HG03175 (cell line): Measurements from ENCODE around the gene HSDL2.
"Not testable (repeated sequence)": the region's sequence is repeated elsewhere in the genome, so short reads cannot be mapped to it uniquely, and the experiment has no call there.

Source experiments
- ATAC-seq: cut with Tn5 transposase; IDR thresholded peaks from one replicate; pipeline ENCODE4 v1.9.1; 2021; ENCODE audit warnings: mild to moderate bottlenecking, moderate library complexity; ENCODE audit not compliant: unreplicated experiment

The HSDL2 gene

DNA sequence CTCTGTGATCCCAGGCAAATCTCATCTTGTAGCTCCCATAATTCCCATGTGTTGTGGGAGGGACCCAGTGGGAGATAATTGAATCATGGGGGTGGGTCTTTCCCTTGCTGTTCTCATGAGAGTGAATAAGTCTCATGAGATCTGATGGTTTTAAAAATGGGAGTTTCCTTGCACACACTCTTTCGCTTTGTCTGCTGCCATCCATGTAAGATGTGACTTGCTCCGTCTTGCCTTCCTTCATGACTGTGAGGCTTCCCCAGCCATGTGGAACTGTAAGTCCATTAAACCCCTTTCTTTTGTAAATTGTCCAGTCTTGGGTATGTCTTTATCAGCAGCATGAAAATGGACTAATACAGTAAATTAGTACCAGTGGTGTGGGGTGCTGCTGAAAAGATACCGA lies 14.7 kb upstream of the HSDL2 start:
- ATAC-seq: not testable (repeated sequence)

- ATAC-seq: no peak
These were observed 13.3 kb upstream of the HSDL2 start for GRCh38 chr9:112366591-112366990.

- no peak for ATAC-seq
These were observed 12.4 kb upstream of the HSDL2 start for GRCh38 chr9:112367465-112367864.

- no peak for ATAC-seq
These were observed 10.1 kb upstream of the HSDL2 start for GRCh38 chr9:112369817-112370216.

DNA sequence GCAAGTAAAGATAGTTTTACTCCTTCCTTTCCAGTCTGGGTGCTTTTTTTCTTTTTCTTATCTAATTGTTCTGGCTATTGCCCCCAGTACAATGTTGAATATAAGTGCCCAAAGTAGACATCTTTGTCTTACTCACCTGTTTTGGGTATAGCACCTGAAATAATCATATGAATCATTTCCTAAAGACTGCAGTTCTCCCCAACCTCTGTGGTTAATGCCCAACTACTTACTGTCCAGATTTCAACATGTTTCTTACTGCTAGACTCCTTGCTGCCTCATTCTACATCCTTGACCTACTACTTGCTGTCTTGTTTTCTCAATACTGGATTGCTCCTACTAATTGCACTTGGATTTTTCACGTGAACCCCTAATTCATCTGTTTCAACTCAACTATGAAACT lies 8.8 kb upstream of the HSDL2 start:
- no peak for ATAC-seq

DNA sequence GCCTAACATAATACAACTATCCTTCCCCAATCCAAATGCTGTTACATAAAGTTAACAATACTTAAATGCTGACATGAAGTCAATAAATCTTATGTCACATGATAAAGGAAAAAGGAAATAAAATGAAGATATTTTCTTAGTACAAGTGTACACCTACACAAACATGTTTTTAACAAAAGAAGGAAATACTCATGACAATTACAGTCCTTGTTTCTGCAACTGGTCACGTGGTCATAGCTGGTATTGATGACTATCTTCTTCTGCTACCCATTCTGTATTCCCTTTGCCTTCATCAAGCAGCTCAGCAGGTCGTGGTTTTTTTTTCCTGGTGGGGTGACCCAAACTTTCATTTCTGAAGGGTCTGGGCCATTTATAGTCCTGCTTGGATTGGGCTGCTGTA lies 6.2 kb upstream of the HSDL2 start:
- ATAC-seq: not testable (repeated sequence)

DNA sequence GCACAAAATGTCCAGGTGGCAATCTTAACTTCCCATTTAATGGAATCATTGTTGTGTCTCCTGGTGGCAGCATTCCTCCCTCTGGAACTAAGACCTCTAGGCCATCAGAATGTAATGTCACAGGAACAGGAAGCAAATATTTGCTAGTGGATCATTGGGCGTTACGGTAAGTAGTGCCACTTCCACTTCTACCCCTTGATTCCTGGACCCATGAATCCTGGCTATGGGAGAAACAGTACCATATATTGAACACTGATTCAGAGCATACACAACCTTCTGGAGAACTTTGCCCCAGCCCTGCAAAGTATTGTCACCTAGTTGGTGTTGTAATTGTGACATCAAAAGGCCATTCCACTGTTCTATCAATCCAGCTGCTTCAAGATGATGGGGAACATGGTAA lies 5.7 kb upstream of the HSDL2 start:
- ATAC-seq: not testable (repeated sequence)

GRCh38 chr9:112375361-112375760 lies 4.5 kb upstream of the HSDL2 start:
- no peak for ATAC-seq

GRCh38 chr9:112377087-112377486 lies 2.8 kb upstream of the HSDL2 start:
- ATAC-seq: no peak

DNA sequence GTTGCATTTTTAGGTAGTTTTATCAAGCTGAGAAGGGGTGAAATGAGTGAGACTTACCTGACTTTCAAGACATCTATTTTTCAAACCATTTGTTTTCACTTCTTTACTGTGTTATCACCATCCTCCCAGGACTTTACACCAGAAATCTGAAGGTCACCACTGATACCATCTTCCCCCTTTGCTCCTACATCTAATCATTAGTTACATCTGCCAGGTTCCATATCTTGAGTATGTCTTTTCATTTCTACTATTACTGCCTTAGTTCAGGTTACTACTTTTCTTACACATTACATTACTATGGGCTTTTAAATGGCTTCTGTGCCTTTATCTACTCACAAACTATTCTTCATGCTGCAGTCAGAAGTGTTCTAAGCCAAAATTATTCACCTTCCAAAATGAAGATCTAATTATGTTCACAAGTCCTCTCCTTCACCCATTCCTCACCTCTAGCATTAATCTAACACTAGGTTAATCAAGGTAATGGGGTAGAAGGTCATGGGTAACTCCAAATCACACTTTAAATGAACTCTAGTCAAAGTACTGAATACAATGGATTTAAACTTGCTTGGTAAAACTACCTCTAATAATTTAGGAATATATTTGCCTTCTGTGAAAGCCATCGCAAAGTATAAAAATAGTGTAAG lies 2.1 kb upstream of the HSDL2 start:
- ATAC-seq: no peak

- ATAC-seq: peak; percentile 10
These were observed 1.4 kb upstream of the HSDL2 start for GRCh38 chr9:112378328-112379176.

DNA sequence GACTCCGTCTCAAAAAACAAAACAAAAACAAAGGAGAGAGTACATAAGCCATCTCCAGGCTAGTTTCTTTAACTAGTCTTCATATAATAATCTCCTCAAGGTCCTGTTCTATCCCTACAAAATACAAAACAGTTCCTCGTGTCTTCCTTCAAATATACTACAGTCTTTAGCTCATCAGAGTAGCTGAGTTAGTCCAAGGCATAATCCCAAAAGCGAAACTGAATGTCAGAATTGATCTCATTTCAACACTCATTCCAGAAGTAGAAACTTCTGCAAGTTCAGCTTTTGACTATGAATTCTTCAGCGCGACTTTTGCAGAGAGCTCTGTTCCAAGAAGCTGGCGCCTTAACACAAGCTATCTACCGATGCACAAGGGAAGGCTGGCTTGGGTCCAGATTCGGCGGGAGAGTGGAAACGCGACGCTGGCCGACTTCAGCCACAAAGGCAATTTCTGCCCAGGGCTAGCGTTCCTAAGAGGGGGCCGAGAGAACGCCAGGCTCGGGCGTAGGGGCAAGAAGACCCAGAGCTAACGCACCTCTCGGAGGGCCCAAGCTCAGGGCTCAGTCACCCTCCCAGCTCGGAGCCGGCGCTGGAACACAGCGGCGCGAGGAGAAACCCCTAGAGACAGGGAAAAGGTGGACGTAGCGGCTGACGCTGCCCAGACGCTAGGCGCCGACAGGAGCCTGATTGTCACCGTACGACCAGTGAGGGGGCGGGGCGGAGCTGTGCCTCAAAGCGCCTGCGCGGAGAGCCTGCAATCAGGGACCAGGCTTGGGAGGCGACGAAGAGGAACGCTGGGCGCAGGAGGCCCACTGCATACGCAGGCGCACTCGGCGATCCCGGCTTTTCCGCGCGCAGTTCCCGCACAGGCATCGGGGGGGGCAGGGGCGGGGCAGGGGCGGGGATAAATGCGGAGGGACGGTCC lies 469 bp upstream of the HSDL2 start:
- peak; percentile 83 for ATAC-seq

DNA sequence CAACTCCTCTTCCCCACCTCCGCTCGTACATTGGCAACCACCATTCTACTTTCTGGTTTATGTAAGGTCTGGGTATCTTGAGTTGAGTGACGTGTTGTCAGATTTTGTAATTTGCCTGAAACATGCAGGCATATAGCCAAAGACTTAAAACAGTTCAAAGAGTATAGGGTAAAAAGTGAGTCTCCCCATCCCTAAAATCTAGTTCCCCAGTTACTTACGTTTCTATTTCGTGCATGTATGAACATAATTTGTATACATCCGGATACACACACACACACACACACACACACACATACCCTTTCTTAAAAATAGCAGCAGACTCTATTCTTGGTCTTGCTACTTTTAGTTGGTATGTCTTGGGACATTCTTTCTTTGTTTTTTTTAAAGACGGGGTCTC lies 915 bp downstream of the HSDL2 start:
- ATAC-seq: no peak

- no peak for ATAC-seq
These were observed 2.2 kb downstream of the HSDL2 start for GRCh38 chr9:112382066-112382465.

DNA sequence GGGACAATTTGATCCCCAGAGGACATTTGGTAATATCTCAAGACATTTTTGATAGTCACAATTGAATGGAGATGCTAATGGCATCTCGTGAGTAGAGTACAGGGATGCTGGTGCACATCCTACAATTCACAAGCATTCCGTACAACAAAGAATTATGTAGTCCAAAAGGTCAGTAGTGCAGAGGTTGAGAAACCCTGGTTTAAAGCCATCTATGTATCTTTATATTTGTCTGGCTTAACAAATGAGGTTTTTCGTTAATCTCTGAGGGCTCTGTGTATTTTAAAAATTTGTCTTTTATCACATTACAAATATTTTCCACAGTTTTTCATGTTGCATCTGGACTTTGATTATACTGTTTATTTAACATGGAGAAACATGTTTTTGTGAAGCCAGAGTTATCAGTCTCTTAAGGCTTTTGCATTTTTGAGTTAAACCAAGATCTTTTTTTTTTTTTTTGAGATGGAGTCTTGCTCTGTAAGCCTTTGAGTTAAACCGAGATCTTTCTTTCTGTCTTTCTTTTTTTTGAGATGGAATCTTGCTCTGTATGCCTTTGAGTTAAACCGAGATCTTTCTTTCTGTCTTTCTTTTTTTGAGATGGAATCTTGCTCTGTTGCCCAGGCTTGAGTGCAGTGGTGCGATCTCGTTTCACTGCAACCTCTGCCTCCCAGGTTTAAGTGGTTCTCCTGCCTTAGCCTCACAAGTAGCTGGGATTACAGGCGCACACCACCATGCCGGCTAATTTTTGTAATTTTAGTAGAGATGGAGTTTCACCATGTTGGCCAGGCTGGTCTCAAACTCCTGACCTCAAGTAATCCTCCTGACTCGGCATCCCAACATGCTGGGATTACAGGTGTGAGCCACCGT lies 2.8 kb downstream of the HSDL2 start:
- no peak for ATAC-seq

DNA sequence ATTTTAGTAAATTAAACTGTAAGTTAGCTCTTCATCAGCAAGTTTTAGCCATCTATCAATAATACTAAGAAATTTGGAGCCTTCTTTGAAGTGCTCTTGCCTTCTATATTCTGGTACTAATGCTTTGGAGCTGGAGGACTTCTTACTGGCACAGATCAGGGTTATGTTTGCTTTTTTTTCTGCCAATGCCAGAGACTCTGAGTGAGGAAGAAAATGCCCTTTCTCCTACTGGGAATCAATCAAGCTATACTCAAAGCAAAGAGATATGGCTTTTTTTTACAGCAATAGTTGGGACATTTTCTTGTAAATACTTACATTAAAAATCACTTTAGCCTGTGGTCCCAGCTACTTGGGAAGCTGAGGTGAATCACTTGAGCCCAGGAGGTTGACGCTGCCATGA lies 4.3 kb downstream of the HSDL2 start:
- ATAC-seq: no peak

DNA sequence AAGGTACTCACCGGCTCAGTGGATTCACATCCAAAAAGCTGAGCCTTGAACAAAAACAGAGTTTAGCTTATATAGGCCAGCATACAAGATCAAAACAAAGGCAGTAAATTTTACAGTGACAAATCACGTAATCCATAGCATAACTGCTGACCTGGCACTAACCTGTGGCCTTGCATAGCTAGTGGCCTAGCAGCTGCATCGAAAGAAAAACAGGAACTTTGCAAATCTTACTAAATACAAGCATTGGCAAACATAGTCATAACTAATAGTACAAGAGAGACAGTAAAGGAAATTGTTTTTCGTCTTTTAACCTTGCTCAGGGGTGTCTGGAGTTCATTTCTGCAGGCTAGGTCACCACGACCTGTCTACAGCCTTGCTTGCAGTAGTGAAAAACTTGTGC lies 4.8 kb downstream of the HSDL2 start:
- ATAC-seq: no peak

GRCh38 chr9:112387115-112387514 lies 7.2 kb downstream of the HSDL2 start:
- ATAC-seq: no peak

DNA sequence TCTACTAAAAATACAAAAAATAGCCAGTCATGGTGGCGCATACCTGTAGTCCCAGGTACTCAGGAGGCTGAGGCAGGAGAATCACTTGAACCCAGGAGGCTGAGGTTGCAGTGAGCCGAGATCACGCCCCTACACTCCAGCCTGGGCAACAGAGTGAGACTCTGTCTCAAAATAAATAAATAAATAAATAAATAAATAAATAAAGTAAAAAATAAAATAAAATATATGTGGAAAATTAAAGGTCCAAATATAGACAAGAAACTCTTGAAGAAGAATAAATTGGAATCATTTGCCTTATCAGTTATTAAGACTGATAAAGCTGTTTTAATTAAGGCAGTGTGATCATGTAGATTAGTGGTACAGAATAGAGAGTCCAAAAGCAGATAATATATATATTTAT lies 10.0 kb downstream of the HSDL2 start:
- not testable (repeated sequence) for ATAC-seq

DNA sequence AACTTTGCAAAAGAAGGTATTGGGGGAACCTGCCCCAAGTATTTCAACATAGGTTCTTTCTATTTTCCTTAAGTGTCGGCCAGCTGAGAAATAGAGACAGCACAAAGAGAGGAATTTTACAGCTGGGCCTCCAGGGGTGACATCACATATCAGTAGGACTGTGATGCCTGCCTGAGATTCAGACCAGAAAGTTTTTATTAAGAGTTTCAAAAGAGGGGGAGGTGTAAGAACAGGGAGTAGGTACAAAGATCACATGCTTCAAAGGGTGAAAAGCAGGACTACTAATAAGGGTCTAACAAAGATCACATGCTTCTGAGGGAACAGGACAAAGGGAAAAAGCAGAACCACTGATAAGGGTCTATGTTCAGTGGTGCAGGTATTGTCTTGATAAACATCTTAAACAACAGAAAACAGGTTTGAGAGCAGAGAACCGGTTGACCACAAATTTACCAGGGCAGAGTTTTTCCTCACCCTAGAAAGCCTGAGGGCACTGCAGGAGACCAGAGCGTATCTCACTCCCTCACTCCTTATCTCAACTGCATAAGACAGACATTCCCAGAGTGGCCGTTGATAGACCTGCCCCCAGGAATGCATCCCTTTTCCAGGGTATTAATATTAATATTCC lies 12.1 kb downstream of the HSDL2 start:
- ATAC-seq: not testable (repeated sequence)
